Measurements from ENCODE around the gene COL18A1.
"Not testable (repeated sequence)": the region's sequence is repeated elsewhere in the genome, so short reads cannot be mapped to it uniquely, and the experiment has no call there.

DNA sequence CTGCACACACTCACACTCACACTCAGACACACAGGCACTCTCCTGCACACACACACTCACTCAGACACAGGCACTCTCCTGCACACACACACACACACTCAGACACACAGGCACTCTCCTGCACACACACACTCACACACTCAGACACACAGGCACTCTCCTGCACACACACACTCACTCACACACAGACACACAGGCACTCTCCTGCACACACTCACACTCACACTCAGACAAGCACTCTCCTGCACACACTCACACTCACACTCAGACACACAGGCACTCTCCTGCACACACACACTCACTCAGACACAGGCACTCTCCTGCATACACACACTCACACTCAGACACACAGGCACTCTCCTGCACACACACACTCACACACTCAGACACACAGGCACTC lies 32.9 kb downstream of the COL18A1 start:
- TF ChIP-seq, protein P1, sequence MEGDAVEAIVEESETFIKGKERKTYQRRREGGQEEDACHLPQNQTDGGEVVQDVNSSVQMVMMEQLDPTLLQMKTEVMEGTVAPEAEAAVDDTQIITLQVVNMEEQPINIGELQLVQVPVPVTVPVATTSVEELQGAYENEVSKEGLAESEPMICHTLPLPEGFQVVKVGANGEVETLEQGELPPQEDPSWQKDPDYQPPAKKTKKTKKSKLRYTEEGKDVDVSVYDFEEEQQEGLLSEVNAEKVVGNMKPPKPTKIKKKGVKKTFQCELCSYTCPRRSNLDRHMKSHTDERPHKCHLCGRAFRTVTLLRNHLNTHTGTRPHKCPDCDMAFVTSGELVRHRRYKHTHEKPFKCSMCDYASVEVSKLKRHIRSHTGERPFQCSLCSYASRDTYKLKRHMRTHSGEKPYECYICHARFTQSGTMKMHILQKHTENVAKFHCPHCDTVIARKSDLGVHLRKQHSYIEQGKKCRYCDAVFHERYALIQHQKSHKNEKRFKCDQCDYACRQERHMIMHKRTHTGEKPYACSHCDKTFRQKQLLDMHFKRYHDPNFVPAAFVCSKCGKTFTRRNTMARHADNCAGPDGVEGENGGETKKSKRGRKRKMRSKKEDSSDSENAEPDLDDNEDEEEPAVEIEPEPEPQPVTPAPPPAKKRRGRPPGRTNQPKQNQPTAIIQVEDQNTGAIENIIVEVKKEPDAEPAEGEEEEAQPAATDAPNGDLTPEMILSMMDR (IDR thresholded peaks at IDR 0.05): not testable (repeated sequence)
- not testable (repeated sequence) for TF ChIP-seq POLR2A (IDR thresholded peaks at IDR 0.05)
